Testis (tissue), 3 donors: ENCODE measurements around the gene EPRS1. TPM values are rescaled to one million over a fixed set of nuclear protein-coding genes. Genes with fewer than 3 reads are reported as not detected.
A peak's percentile ranks its signal among the peaks of the same experiment; 100 is the strongest.
"Not testable (repeated sequence)": the region's sequence is repeated elsewhere in the genome, so short reads cannot be mapped to it uniquely, and the experiment has no call there.

ENCODE experiments used
- DNase-seq: peaks from one replicate; pipeline ENCODE4 v3.0.0-alpha.2; 2019
- H3K27ac ChIP-seq, 2 donors: fragments of 200-600 bp; sonication (generic); one replicate each; pipeline ENCODE4 v1.5.1; 2019
- H3K27me3 ChIP-seq: fragments of 200-600 bp; sonication (generic); one replicate; pipeline ENCODE4 v1.5.1; 2019
- H3K36me3 ChIP-seq: fragments of 200-600 bp; sonication (generic); one replicate; pipeline ENCODE4 v1.5.1; 2017; ENCODE audit warnings: low read depth; ENCODE audit errors: missing control alignments
- H3K4me1 ChIP-seq: fragments of 200-600 bp; sonication (generic); one replicate; pipeline ENCODE4 v1.5.1; 2019
- H3K4me3 ChIP-seq, 2 donors: fragments of 200-600 bp; sonication (generic); one replicate each; pipeline ENCODE4 v1.5.1; 2017 to 2019
- H3K9me3 ChIP-seq: fragments of 200-600 bp; sonication (generic); one replicate; pipeline ENCODE4 v1.5.1; 2017
- CTCF ChIP-seq, 3 experiments: fragments of 450-650 bp in 2 of 3; fragments of 200-600 bp in 1 of 3; sonication (generic) in 1 of 3; IDR thresholded peaks; one replicate each; pipeline ENCODE4 v1.5.1; 2016 to 2019; ENCODE audit warnings: antibody characterized with exemption in 3 of 3, mild to moderate bottlenecking in 2 of 3, moderate library complexity in 1 of 3
- POLR2A ChIP-seq: fragments of 450-650 bp; IDR thresholded peaks from one replicate; pipeline ENCODE4 v1.6.1; 2017; ENCODE audit warnings: antibody characterized with exemption, mild to moderate bottlenecking, moderate library complexity
- WGBS, 2 donors: methylation state at CpG; one replicate each; pipeline ENCODE4 v1.1.5; 2018; 5-methylcytosine and 5-hydroxymethylcytosine counted together
- intact Hi-C: fragments of 100-400 bp; cut with DNase I; formaldehyde crosslinking; loops from one replicate; pipeline ENCODE4 v1.15.1; 2023; ENCODE audit warnings: low total_unique reads
- polyA plus RNA-seq: library from polyadenylated mRNA; stranded (reverse); fragments of 350-450 nt; fragmentation: Illumina TruSeq; extraction: RNeasy Lipid Tissue Mini Kit (QIAGEN cat#74804); gene quantifications from one replicate; pipeline ENCODE4 v1.2.3, GENCODE V29; 2014; ENCODE audit warnings: low read depth, low replicate concordance; ENCODE audit not compliant: insufficient read depth
- total RNA-seq, 2 donors: library from RNA; depleted of rRNA; stranded (reverse); fragments of >200 nt; gene quantifications; one replicate each; pipeline ENCODE4 v1.2.3, GENCODE V29; 2016

EPRS1 gene
- total and polyA plus RNA-seq, 3 donors from 2014 or later: 25.4 to 43.3 (median 38.4) TPM

GRCh38 chr1:220089650-220090556, 43.6 kb upstream of the EPRS1 start, which contains the start of gene BPNT1:
TSS of gene BPNT1 (minus strand) at chr1:220089788. CDS start at chr1:220079846, 9,942 bp downstream.
- Histone ChIP-seq H3K36me3 (no peaks in the 10 kb centered on the region), H3K9me3 (no peaks in the 10 kb centered on the region), H3K4me3 (peak within 1 kb of the TSS; percentile 58 to 67), H3K4me1 (peaks cover 4% of the 10 kb centered on the region), H3K27me3 (no peaks in the 10 kb centered on the region), H3K27ac (peak within 1 kb of the TSS in 1 of 2 donors; percentile 63)
- DNase-seq: peak; percentile 97
- TF ChIP-seq CTCF (IDR thresholded peaks at IDR 0.05): peak in 1 of 3 experiments; percentile 17
- TF ChIP-seq POLR2A: no peak
- intact Hi-C loops: no loop called here
- 3 to 6% methylated on average over 35 of the region's 35 CpGs for WGBS, 2 donors

GRCh38 chr1:220086261-220086686, 40.0 kb upstream of the EPRS1 start:
- H3K27ac ChIP-seq, H3K4me1 ChIP-seq, H3K4me3 ChIP-seq, H3K9me3 ChIP-seq, intact Hi-C loops, DNase-seq, H3K36me3 ChIP-seq, H3K27me3 ChIP-seq: not testable (repeated sequence)
- 90 to 94% methylated on average over 15 of the region's 15 CpGs for WGBS, 2 donors

- no peaks in the 10 kb centered on the region for H3K36me3 ChIP-seq
- no peak overlapping the region for H3K27ac ChIP-seq
- H3K4me3 ChIP-seq: no peak overlapping the region
- H3K9me3 ChIP-seq: no peaks in the 10 kb centered on the region
- WGBS, 2 donors: 95 to 100% methylated on average over 1 of the region's 1 CpG
- H3K4me1 ChIP-seq: no peaks in the 10 kb centered on the region
- no peaks in the 10 kb centered on the region for H3K27me3 ChIP-seq
- TF ChIP-seq CTCF (IDR thresholded peaks at IDR 0.05) (no peak), POLR2A (no peak)
- DNase-seq: no peak
- intact Hi-C loops: no loop called here
Observed at GRCh38 chr1:220084460-220084859, 38.2 kb upstream of the EPRS1 start.

- 96 to 98% methylated on average over 3 of the region's 3 CpGs for WGBS, 2 donors
Observed at GRCh38 chr1:220077887-220078286, 31.6 kb upstream of the EPRS1 start.

More at GRCh38 chr1:220077887-220078286, 31.6 kb upstream of the EPRS1 start:
- no peak for DNase-seq
- no peak for TF ChIP-seq POLR2A
- no peak for TF ChIP-seq CTCF (IDR thresholded peaks at IDR 0.05)
- intact Hi-C loops: no loop called here
- Histone ChIP-seq H3K27ac (no peak overlapping the region), H3K27me3 (no peaks in the 10 kb centered on the region), H3K9me3 (no peaks in the 10 kb centered on the region), H3K4me3 (no peak overlapping the region), H3K4me1 (no peaks in the 10 kb centered on the region), H3K36me3 (no peaks in the 10 kb centered on the region)
